Neuronal stem cell (in vitro differentiated cells): ENCODE measurements around the gene FBXO9.
A peak's percentile ranks its signal among the peaks of the same experiment; 100 is the strongest.

Experiments used
- DNase-seq: peaks from one replicate; pipeline ENCODE4 v3.0.0-alpha.2; 2013; ENCODE audit warnings: low spot score
- H2AFZ ChIP-seq: one replicate; pipeline ENCODE4 v1.6.1; 2013; ENCODE audit warnings: mild to moderate bottlenecking, low read length, inconsistent platforms
- H2AK5ac ChIP-seq: 2 replicates; pipeline ENCODE4 v1.6.1; 2013; ENCODE audit warnings: low read depth, mild to moderate bottlenecking, inconsistent platforms, low read length, moderate library complexity, mixed read lengths
- H2BK120ac ChIP-seq: 2 replicates; pipeline ENCODE4 v1.6.1; 2013; ENCODE audit warnings: low read depth, mild to moderate bottlenecking, inconsistent platforms, low read length, moderate library complexity, mixed read lengths
- H2BK12ac ChIP-seq: one replicate; pipeline ENCODE4 v1.6.1; 2013; ENCODE audit warnings: low read length, inconsistent platforms
- H2BK15ac ChIP-seq: 2 replicates; pipeline ENCODE4 v1.6.1; 2013; ENCODE audit warnings: mild to moderate bottlenecking, low read length, inconsistent platforms, mixed read lengths
- H2BK5ac ChIP-seq: one replicate; pipeline ENCODE4 v1.6.1; 2013; ENCODE audit warnings: inconsistent platforms, mild to moderate bottlenecking, low read length, moderate library complexity
- H3K14ac ChIP-seq: one replicate; pipeline ENCODE4 v1.6.1; 2013; ENCODE audit warnings: low read length, inconsistent platforms
- H3K18ac ChIP-seq: 2 replicates; pipeline ENCODE4 v1.6.1; 2013; ENCODE audit warnings: low read length, inconsistent platforms
- H3K23ac ChIP-seq: 2 replicates; pipeline ENCODE4 v1.6.1; 2013; ENCODE audit warnings: low read depth, mild to moderate bottlenecking, mixed read lengths, low read length, inconsistent platforms; ENCODE audit not compliant: poor library complexity
- H3K27ac ChIP-seq: replicated peaks from 3 replicates; pipeline ENCODE4 v1.5.1; 2013; ENCODE audit warnings: low read length, inconsistent platforms
- H3K27me3 ChIP-seq, 3 experiments: 2 replicates each; pipeline ENCODE4 v1.6.1; 2013; ENCODE audit warnings: low read length in 3 of 3, mild to moderate bottlenecking in 2 of 3, inconsistent platforms in 1 of 3, low read depth in 1 of 3, mixed read lengths in 1 of 3, moderate library complexity in 1 of 3; ENCODE audit not compliant: control insufficient read depth in 3 of 3, insufficient read depth in 3 of 3
- H3K36me3 ChIP-seq, 2 donors: replicated peaks in 1 of 2; 2 replicates each; pipeline ENCODE4 v1.6.1; 2013; ENCODE audit warnings: low read length in 2 of 2; ENCODE audit not compliant: control insufficient read depth in 2 of 2, insufficient read depth in 2 of 2
- H3K4ac ChIP-seq: 2 replicates; pipeline ENCODE4 v1.6.1; 2013; ENCODE audit warnings: inconsistent platforms, mild to moderate bottlenecking, low read length, moderate library complexity
- H3K4me1 ChIP-seq, 2 donors: 1 replicate in 1 of 2; 2 replicates in 1 of 2; pipeline ENCODE4 v1.6.1; 2013; ENCODE audit warnings: low read length in 2 of 2, low read depth in 1 of 2; ENCODE audit not compliant: control insufficient read depth in 2 of 2, insufficient read depth in 1 of 2
- H3K4me2 ChIP-seq: one replicate; pipeline ENCODE4 v1.6.1; 2013; ENCODE audit warnings: mild to moderate bottlenecking, low read length, inconsistent platforms; ENCODE audit not compliant: insufficient read depth, poor library complexity, severe bottlenecking
- H3K4me3 ChIP-seq, 2 donors: 2 replicates each; pipeline ENCODE4 v1.5.1; 2013; ENCODE audit warnings: low read length in 2 of 2, mild to moderate bottlenecking in 2 of 2, inconsistent platforms in 1 of 2, moderate library complexity in 1 of 2
- H3K79me1 ChIP-seq: one replicate; pipeline ENCODE4 v1.6.1; 2013; ENCODE audit warnings: low read depth, mild to moderate bottlenecking, inconsistent platforms, low read length, moderate library complexity
- H3K9ac ChIP-seq: one replicate; pipeline ENCODE4 v1.6.1; 2013; ENCODE audit warnings: mild to moderate bottlenecking, low read depth, low read length, inconsistent platforms; ENCODE audit not compliant: poor library complexity
- H3K9me3 ChIP-seq, 2 donors: replicated peaks in 1 of 2; 2 replicates each; pipeline versions ENCODE3 to v1.6.1; 2013; ENCODE audit warnings: low read length in 2 of 2, mild to moderate bottlenecking in 2 of 2, inconsistent platforms in 1 of 2, low read depth in 1 of 2, mixed read lengths in 1 of 2, moderate library complexity in 1 of 2; ENCODE audit not compliant: control insufficient read depth in 2 of 2, insufficient read depth in 1 of 2
- H4K8ac ChIP-seq: one replicate; pipeline ENCODE4 v1.6.1; 2013; ENCODE audit warnings: low read depth, mild to moderate bottlenecking, inconsistent platforms, low read length, moderate library complexity
- H4K91ac ChIP-seq: one replicate; pipeline ENCODE4 v1.6.1; 2013; ENCODE audit warnings: low read length, low read depth, mild to moderate bottlenecking, inconsistent platforms; ENCODE audit not compliant: poor library complexity
- WGBS, 2 donors: extraction: QIAGEN DNeasy Blood & Tissue Kit; methylation state at CpG; one replicate each; pipeline ENCODE4 v1.1.7; 2013; ENCODE audit warnings: missing lambda C conversion rate in 2 of 2, mixed read lengths in 1 of 2; ENCODE audit not compliant: insufficient read length in 2 of 2, insufficient replicate concordance in 1 of 2; ENCODE audit errors: extremely low coverage in 2 of 2; 5-methylcytosine and 5-hydroxymethylcytosine counted together

Gene FBXO9

DNA sequence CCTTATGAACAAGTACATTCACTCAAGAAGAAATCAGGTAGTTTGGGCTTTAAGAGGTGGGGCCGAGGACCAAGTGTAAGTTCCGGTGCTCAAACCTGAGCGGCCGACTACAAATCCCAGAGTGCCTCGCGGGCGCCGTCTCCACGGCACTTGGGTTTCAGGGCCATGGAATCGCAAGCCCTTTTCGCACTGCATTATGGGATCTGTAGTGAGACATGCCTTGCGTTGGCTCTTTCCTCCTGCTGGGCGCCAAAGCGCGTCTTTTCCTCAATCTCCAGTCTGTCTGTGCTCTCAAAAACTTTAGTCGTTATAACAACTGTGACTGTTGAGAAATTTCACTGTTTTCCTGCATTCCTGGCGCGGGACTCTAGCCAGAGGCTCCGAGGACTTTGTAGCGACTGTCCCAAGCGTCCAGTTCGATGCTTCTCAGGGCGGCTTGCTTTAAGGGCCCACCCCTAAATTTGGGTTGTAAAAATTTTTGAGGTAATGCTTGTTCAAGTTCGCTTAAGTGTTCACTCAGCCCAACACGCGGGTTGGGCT is 408 bp upstream of the FBXO9 start:
- H2BK5ac ChIP-seq = peak overlapping the region; percentile 59
- peak; percentile 90 for DNase-seq
- peaks cover 0 to 9% (median 2%) of the 10 kb centered on the region in 3 experiments for H3K27me3 ChIP-seq
- H3K18ac ChIP-seq = no peak overlapping the region
- H4K91ac ChIP-seq = no peak overlapping the region
- H3K36me3 ChIP-seq = peaks cover 0 to 10% of the 10 kb centered on the region in 2 donors
- no peak overlapping the region for H3K4ac ChIP-seq
- H4K8ac ChIP-seq = no peak overlapping the region
- H3K4me3 ChIP-seq = peak overlapping the region; percentile 80 to 95
- no peak overlapping the region for H2AK5ac ChIP-seq
- peak overlapping the region; percentile 92 for H3K9ac ChIP-seq
- H2AFZ ChIP-seq = peak overlapping the region; percentile 99
- H2BK15ac ChIP-seq = no peak overlapping the region
- H3K79me1 ChIP-seq = no peaks in the 10 kb centered on the region
- WGBS, 2 donors = no CpG with 5 or more reads among the region's 26 CpGs
- H3K14ac ChIP-seq = no peak overlapping the region
- H2BK120ac ChIP-seq = no peak overlapping the region
- no peaks in the 10 kb centered on the region for H3K9me3 ChIP-seq
- peak overlapping the region; percentile 85 for H3K23ac ChIP-seq
- H3K4me1 ChIP-seq = peaks cover 7 to 16% of the 10 kb centered on the region in 2 donors
- peak overlapping the region; percentile 19 for H3K27ac ChIP-seq
- H3K4me2 ChIP-seq = peak overlapping the region; percentile 54
- H2BK12ac ChIP-seq = no peak overlapping the region

DNA sequence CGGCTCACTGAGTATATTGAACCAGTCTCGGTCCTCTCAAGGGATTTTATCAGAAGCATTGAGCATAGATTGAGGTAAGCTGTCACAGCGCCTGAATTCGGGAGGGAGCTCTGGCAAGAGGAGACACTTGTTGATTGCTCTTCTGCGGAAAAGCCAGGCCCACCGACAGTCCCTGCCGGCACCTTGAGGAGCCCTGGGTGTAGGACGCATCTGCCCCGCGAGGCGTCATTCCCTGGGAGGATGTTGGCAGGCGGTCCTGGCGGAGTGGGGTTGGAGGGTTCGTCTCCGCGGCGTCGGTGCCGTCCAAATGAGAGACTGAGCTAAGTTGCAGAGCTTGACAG is 843 bp downstream of the FBXO9 start:
- Histone ChIP-seq H2AK5ac (no peak overlapping the region), H4K91ac (no peak overlapping the region), H3K4me1 (peaks cover 2 to 13% of the 10 kb centered on the region in 2 donors), H3K9ac (peak overlapping the region; percentile 92), H2BK12ac (no peak overlapping the region), H2AFZ (peak overlapping the region; percentile 99), H3K4ac (no peak overlapping the region), H4K8ac (no peak overlapping the region), H3K36me3 (peaks cover 0 to 15% of the 10 kb centered on the region in 2 donors), H3K23ac (peak overlapping the region; percentile 85), H3K9me3 (no peaks in the 10 kb centered on the region), H3K79me1 (no peaks in the 10 kb centered on the region), H3K14ac (no peak overlapping the region), H3K18ac (peak overlapping the region; percentile 96), H3K27me3 (peaks cover 0 to 9% (median 2%) of the 10 kb centered on the region in 3 experiments), H2BK15ac (no peak overlapping the region), H2BK120ac (no peak overlapping the region), H3K27ac (no peak overlapping the region), H3K4me3 (peak overlapping the region; percentile 80 to 95), H2BK5ac (no peak overlapping the region), H3K4me2 (peak overlapping the region; percentile 89)
- WGBS, 2 donors = no CpG with 5 or more reads among the region's 19 CpGs
- no peak for DNase-seq

DNA sequence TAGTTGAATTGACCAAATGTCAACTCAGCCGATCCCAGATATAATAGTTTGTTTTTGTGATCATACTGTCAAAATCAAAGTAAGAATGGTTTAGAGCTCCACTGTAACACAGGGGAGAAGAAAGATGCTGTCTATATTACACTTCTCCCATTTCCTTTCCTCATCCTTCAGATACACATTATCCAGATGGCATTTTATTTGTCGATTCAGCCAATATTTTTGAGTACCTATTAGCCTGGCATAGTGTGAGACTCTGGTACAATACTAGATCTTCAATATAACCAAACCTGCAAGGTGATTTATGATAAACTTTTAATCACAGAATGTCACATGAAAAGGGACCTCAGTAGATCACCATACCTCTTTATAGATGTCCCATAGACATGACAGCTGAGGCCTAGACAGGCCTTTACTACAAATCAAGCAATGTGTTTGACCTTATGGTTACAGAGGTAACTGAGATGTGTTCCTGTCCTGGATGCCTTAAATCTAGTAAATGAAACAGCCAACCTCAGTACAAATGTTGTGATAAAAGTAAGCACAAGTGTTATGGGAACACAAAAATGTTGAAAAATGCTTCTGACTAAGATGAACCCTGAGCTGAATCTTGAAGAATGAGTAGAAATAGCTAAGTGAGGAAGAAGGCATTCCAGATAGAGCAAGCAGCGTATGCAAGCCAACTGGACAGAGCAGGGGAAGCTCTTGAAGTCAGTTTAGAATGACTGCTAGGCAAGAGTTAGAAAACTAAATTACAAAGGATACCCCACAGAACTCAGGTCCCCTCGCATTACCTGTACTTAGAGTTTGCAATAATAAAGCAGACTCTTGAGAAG is 1.9 kb downstream of the FBXO9 start:
- no peak for DNase-seq
- Histone ChIP-seq H3K9ac (no peak overlapping the region), H3K79me1 (no peaks in the 10 kb centered on the region), H2BK12ac (no peak overlapping the region), H4K91ac (no peak overlapping the region), H3K4me1 (peaks cover 2 to 13% of the 10 kb centered on the region in 2 donors), H2BK120ac (no peak overlapping the region), H3K4me2 (no peak overlapping the region), H3K4me3 (peak overlapping the region in 1 of 2 donors; percentile 80), H3K18ac (no peak overlapping the region), H3K23ac (no peak overlapping the region), H2AK5ac (no peak overlapping the region), H3K27me3 (peaks cover 0 to 9% (median 2%) of the 10 kb centered on the region in 3 experiments), H3K14ac (no peak overlapping the region), H3K4ac (no peak overlapping the region), H3K27ac (no peak overlapping the region), H2BK15ac (no peak overlapping the region), H3K9me3 (no peaks in the 10 kb centered on the region), H2AFZ (no peak overlapping the region), H4K8ac (no peak overlapping the region), H2BK5ac (no peak overlapping the region), H3K36me3 (peaks cover 0 to 25% of the 10 kb centered on the region in 2 donors)
- no CpG with 5 or more reads among the region's 4 CpGs for WGBS, 2 donors

DNA sequence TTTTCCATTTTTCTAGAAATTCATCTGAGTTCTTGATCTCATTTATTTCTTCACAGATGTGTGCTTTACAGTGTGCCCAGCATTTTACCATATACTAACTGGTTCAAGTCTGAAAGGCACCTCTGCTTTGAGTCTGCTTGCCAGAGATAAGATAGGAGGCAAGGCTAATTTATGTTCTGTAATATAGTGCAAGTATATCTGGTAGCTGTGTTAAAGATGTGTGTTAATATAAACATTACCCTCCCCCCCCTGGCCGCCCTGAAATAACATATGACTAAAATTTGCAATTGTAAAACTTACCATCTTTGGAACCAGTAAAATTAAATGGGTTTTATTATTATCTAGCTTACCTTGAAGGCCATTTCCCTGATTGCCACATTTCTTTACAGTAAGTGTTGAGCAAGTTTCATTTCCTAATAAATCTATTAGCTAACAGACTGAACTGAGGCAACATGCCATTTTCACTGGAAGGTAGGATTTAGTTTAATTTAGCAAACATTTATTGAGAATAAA is 2.7 kb downstream of the FBXO9 start:
- no peak overlapping the region for H3K27ac ChIP-seq
- H3K18ac ChIP-seq = no peak overlapping the region
- peaks cover 2 to 10% of the 10 kb centered on the region in 2 donors for H3K4me1 ChIP-seq
- whole genome bisulfite sequencing, 2 donors = no CpG with 5 or more reads among the region's 1 CpG
- peaks cover 0 to 4% (median 0%) of the 10 kb centered on the region in 3 experiments for H3K27me3 ChIP-seq
- H2BK120ac ChIP-seq = no peak overlapping the region
- no peak overlapping the region for H3K9ac ChIP-seq
- no peaks in the 10 kb centered on the region for H3K79me1 ChIP-seq
- no peak overlapping the region for H3K4me3 ChIP-seq
- H3K9me3 ChIP-seq = no peaks in the 10 kb centered on the region
- no peak overlapping the region for H3K4me2 ChIP-seq
- H2BK15ac ChIP-seq = no peak overlapping the region
- no peak overlapping the region for H2AFZ ChIP-seq
- peaks cover 0 to 30% of the 10 kb centered on the region in 2 donors for H3K36me3 ChIP-seq
- H2AK5ac ChIP-seq = no peak overlapping the region
- no peak for DNase-seq
- H4K8ac ChIP-seq = no peak overlapping the region
- no peak overlapping the region for H3K4ac ChIP-seq
- H4K91ac ChIP-seq = no peak overlapping the region
- no peak overlapping the region for H3K23ac ChIP-seq
- no peak overlapping the region for H2BK12ac ChIP-seq
- no peak overlapping the region for H3K14ac ChIP-seq
- no peak overlapping the region for H2BK5ac ChIP-seq
